Putamen (tissue), 1 donor: ENCODE results near the gene SETDB2.

Experiments used
- DNase-seq: peaks from one replicate; pipeline ENCODE4 v3.0.0-alpha.2; 2016; ENCODE audit warnings: low spot score

Gene SETDB2

GRCh38 chr13:49443704-49444523, at the start of gene SETDB2, which contains the start of gene CAB39L:
Gene SETDB2, plus strand, starts transcription at chr13:49444274. Its CDS starts 7,620 bp downstream, at chr13:49451894.
Gene CAB39L, minus strand, starts transcription at chr13:49444064. Its CDS starts 61,154 bp downstream, at chr13:49382910.
- DNase-seq = peak; percentile 99

DNA sequence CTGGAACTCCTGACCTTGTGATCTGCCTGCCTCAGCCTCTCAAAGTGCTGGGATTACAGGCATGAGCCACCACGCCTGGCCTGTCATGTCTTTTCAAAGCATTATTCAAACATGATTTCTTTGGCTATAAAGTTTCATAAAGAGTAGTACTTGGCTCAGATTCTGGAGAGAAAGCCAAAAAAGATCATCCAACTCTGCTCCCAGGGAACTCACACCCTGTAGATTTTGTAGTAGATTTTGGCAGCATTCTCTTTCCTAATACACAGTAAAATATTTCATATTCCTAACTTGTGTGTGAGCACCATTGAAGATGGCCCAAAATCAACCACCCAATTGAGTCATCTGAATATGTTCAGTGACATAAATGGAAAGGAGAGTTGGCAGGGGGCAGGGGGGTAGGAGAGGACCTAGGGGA, 48.6 kb upstream of the SETDB2 start:
- no peak for DNase-seq

GRCh38 chr13:49395878-49396380, 48.1 kb upstream of the SETDB2 start:
- DNase-seq = no peak

GRCh38 chr13:49399801-49400472, 44.1 kb upstream of the SETDB2 start:
- no peak for DNase-seq

DNA sequence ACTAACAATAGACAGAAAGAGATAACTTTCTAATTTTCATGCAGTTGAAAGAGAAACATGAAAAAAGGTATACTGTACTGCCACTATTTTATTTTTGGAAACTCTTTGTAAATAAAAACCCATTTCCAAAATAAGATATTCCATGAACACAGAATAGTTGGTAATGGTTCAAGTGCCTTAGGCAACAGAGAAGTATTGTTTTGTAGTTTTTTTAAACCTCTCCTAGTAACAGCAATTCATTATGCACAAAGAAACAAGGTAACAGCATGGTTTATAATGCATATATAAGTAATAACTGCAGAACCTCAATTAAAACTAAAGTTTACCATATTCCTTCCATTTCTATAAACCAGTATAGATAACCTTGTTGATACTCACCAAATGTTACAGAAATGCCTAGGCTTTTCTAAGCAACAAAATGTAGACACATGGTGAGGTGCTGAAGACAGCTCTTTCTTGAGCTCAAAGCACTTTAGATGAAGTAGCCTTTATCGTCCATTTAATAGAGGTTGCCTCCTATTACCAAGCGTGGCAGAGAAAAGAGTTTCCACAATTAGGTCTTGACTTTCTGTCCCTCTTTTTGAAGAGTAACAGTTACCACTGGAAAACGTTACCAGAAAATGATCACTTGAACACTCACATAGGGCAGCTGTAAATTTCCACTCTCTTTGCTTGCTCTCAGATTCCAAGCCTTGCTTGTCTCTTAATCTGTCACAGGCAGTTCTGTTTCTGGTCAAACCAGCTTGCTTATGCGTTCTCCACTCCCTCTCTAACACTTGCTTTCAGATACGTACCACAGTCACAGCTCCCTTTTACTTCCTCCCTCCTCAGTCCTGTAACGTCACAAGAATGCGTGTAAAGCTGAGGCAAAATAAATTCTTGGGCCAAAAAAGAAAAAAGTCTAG, 43.1 kb upstream of the SETDB2 start:
- DNase-seq = peak; percentile 36

- no peak for DNase-seq
These were observed 39.9 kb upstream of the SETDB2 start for GRCh38 chr13:49403996-49404702.

GRCh38 chr13:49404703-49405020, 39.4 kb upstream of the SETDB2 start:
- no peak for DNase-seq

DNA sequence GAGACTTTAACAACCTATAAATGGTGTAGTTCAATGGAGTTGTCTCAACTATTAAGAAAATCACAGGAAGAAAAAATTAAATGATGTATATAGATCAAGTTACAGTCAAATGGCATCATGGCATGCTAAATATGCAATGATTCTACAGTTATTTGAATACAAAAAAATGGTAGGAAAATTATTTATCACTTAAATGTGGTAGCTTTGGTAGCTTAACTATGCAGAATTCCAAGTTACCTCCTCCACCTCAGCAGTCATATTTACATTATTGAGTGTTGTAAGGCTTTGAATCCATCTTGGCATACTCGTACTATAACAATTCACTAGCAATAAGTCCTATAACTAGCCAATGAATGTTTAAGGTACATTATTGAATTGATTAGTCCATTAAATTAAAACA, 37.0 kb upstream of the SETDB2 start:
- no peak for DNase-seq

DNA sequence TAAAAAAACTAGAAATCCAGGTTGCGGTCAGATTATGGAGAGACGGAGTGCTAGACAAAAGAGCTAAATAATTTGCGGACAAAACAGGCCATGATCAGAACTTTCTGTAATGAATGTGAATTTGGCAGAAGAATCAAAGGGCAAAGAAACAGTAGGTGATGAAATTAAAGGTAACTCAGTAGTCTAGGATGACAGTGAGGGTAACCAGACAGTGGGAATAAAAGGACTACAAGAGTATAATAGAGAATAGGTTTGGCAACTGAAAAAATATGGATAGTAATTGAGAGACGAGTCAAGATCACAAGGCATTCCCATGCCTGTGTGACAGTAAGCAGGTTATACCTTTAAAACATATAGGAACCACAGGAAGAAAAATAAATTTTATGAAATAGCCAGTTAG, 36.1 kb upstream of the SETDB2 start:
- DNase-seq = no peak

- no peak for DNase-seq
These were observed 35.1 kb upstream of the SETDB2 start for GRCh38 chr13:49409008-49409407.

- DNase-seq = no peak
These were observed 34.1 kb upstream of the SETDB2 start for GRCh38 chr13:49410006-49410405.

DNA sequence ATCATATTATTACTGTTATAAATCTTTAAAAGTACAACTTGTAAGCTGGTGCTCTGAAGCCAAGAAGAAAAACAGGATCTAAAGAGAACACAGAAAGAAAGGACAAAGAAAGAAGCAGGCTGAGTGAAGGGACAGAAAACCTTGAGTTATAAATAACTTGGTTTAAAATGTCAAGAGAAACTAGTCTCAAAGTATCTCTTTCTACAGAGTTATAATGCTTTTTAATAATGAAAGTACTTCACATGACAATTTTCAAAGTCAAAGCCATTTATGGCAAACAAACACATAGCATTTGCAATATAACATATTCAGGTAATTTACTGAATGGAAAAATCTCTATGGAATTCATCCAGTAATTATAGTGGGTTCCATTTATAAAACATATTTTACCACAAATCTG, 33.6 kb upstream of the SETDB2 start:
- no peak for DNase-seq

DNA sequence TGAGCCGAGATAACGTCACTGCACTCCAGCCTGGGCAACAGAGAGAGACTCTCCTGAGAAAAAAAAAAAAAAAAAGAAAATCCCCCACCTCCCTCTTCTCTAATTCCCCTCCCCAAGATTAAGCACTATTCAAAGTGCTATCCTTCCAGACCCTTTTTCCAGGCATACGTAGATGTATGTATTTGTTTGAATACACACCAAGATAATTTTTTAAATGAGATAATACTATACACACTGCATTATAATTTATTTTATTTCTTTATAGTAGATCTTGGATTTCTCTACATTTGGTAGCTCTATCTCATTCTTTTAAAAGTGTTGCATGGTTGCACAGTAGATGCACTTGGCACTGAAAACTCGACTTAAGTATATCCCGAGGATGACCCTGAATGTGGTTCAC, 32.7 kb upstream of the SETDB2 start:
- no peak for DNase-seq

- DNase-seq = no peak
These were observed 31.3 kb upstream of the SETDB2 start for GRCh38 chr13:49412749-49413148.

GRCh38 chr13:49417161-49417560, 26.9 kb upstream of the SETDB2 start:
- no peak for DNase-seq

GRCh38 chr13:49418206-49418605, 25.9 kb upstream of the SETDB2 start:
- DNase-seq = no peak

- no peak for DNase-seq
These were observed 24.8 kb upstream of the SETDB2 start for GRCh38 chr13:49419276-49419675.

DNA sequence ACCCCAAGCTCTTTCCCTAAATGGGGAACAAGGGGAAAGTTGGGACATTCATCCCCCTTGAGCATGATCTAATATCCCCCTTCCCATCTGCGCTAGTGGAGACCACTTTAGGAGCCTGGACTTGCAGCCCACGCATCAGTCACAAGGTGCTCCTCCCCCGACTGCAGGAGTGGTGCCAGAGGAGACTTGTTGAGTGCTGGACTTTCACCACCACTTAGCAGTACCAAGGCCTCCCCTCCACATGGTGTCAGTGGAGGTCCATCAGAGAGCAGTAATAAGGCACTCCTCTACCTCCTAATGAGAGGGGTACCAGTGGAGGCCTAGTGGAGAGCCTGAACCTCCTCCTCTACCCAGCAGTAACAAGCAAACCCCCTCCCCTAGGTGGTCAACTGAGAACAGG, 22.7 kb upstream of the SETDB2 start:
- no peak for DNase-seq

DNA sequence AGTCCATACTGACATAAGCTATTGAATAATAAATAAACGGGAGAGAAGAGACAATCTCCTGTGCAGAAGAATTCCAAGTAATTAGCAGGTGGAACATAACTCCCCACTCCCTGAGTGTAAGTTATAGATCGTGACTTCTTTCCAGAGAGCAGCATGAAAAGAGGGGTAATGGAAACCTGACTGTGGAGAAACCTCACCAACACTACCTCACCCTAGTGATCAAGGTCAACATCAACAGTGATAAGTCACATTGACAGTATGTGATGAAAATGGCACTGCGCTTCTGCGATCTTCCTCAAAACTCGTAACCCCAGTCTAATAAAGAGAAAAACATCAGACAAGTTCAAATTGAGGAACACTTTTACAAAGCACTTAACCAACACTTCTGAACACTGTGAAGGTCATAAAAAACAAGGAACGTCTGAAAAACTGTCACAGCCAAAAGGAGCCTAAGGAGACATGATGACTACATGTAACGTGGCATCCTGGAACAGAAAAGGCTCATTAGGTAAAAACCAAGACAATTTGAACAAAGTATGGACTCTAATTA, 20.0 kb upstream of the SETDB2 start:
- no peak for DNase-seq

GRCh38 chr13:49428041-49428763, 15.9 kb upstream of the SETDB2 start:
- DNase-seq = no peak

DNA sequence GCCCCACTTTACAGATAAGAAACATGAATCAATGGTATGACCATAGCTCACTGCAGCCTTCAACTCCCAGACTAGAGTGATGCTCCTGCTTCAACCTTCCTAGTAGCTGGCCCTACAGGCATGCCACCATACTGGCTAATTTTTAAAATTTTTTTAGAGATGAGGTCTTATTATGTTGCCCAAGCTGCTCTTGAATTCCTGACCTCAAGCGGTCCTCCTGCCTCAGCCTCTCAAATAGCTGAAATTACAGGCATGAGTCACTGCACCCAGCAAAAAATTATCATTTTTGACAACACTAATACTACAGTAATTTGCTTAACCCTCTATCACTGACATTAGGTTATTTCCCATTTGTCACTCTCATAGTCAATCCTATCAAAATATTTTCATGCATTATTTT, 15.0 kb upstream of the SETDB2 start:
- no peak for DNase-seq
